ENCODE results near the gene TMEM255B. TPM values are rescaled to one million over a fixed set of nuclear protein-coding genes. Genes with fewer than 3 reads are reported as not detected.
A peak's percentile ranks its signal among the peaks of the same experiment; 100 is the strongest.

Gene TMEM255B
- total RNA-seq, 2 donors from 2014 or later = 3.0 to 4.2 TPM

DNA sequence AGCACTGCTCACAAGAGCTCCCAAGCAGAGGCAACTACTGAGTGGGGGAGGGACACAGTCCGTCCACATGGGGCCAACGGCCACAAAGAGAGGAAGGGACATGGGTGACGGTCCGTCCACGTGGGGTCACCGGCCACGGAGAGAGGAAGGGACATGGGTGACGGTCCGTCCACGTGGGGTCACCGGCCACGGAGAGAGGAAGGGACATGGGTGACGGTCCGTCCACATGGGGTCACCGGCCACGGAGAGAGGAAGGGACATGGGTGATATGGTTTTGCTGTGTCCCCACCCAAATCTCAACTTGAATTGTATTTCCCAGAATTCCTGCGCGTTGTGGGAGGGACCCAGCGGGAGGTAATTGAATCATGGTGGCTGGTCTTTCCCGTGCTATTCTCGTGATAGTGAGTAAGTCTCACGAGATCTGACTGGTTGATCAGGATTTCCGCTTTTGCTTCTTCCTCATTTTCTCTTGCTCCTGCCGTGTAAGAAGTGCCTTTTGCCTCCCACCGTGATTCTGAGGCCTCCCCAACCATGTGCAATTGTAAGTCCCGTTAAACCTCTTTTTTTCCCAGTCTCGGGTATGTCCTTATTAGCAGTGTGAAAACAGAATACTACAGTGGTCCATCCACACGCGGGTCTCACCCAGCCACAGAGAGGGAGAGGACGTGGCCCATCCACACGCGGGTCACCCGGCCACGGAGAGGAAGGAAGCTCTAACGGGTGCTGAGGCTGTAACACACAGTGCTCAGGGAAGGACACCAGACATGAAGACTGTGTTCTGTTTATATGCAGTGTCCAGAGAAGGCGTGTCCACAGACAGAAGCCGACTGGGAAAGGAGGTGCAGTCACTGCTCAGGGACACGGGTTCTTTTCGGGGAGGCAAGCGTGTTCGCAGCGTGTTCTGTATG is 56.4 kb downstream of the TMEM255B start:
- Histone ChIP-seq H3K9me3 (no peaks in the 10 kb centered on the region), H3K4me1 (no peaks in the 10 kb centered on the region), H3K9ac (ENCODE audit: low read depth in 2 of 2, low read length in 2 of 2) (peak overlapping the region in 1 of 2 donors; percentile 4), H3K36me3 (no peaks in the 10 kb centered on the region), H3K27ac (no peak overlapping the region), H3K4me3 (peak overlapping the region; percentile 7), H3K27me3 (no peaks in the 10 kb centered on the region)
- intact Hi-C loops (cut with DNase I) = loop anchor here (1.0 to 5.0 kb wide), 3 partner anchors 92 to 417 kb away; partner anchors contain the start of gene CDC16
- no peak for DNase-seq
- no peak for TF ChIP-seq CTCF (IDR thresholded peaks at IDR 0.05)

- intact Hi-C loops (cut with DNase I) = loop anchor here (1.0 to 5.0 kb wide), 3 partner anchors 91 to 416 kb away; partner anchors contain the start of gene CDC16
- H3K4me1 ChIP-seq = no peaks in the 10 kb centered on the region
- H3K4me3 ChIP-seq = no peak overlapping the region
- no peaks in the 10 kb centered on the region for H3K27me3 ChIP-seq
- H3K27ac ChIP-seq = no peak overlapping the region
- peak overlapping the region in 1 of 2 donors; percentile 4 for H3K9ac ChIP-seq (ENCODE audit: low read depth in 2 of 2, low read length in 2 of 2)
- no peaks in the 10 kb centered on the region for H3K36me3 ChIP-seq
- no peak for DNase-seq
- no peak for TF ChIP-seq CTCF (IDR thresholded peaks at IDR 0.05)
- H3K9me3 ChIP-seq = no peaks in the 10 kb centered on the region
Observed at GRCh38 chr13:113816254-113816929, 57.4 kb downstream of the TMEM255B start.

- Histone ChIP-seq H3K4me1 (no peaks in the 10 kb centered on the region), H3K27me3 (no peaks in the 10 kb centered on the region), H3K9ac (ENCODE audit: low read depth in 2 of 2, low read length in 2 of 2) (no peak overlapping the region), H3K27ac (no peak overlapping the region), H3K4me3 (no peak overlapping the region), H3K36me3 (no peaks in the 10 kb centered on the region), H3K9me3 (no peaks in the 10 kb centered on the region)
- DNase-seq = peak; percentile 90
- intact Hi-C loops (cut with DNase I) = loop anchor here (1.0 to 5.0 kb wide), 3 partner anchors 90 to 415 kb away; partner anchors contain the start of gene CDC16
- TF ChIP-seq CTCF (IDR thresholded peaks at IDR 0.05) = peak; percentile 75
Observed at GRCh38 chr13:113816946-113817859, 58.2 kb downstream of the TMEM255B start.

DNA sequence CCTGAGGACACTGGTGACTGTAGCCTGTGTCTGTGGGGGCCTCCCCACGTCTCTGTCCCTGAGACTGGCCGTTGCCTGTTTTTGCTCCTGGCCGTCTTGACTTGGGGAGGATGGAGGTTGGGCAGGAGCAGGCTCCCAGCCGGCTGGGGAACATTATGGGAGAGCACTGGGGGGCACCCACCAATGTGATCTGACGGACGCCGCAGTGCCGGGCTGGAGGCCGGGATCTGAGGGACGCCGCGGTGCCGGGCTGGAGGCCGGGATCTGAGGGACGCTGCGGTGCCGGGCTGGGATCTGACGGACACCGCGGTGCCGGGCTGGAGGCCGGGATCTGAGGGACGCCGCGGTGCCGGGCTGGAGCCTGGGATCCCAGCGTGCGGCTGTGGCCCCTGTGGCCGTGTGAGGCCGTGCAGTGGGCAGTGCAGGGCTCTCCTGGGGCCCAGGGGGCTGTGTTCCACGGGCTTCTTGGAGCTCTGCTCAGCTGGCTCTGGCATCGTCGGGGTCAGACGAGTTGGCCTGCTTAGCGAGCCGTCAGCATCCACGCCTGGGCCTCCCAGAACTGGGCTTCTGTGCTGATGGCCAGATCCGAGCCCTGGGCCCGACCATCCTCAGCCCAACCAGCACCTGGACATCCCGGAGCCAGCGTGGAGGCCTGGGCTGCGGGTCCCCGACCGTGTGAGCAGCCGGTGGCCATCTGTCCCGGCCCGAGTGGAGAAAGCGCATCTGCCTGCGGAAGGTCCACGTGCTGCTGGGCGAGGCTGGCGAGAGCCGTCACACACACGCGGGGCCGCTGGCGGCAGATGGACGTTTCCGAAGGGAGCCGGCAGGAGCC is 59.0 kb downstream of the TMEM255B start:
- intact Hi-C loops (cut with DNase I) = loop anchor here (5.0 kb wide), 2 partner anchors 89 to 414 kb away; partner anchors contain the start of gene CDC16
- Histone ChIP-seq H3K27me3 (no peaks in the 10 kb centered on the region), H3K36me3 (no peaks in the 10 kb centered on the region), H3K27ac (no peak overlapping the region), H3K9me3 (no peaks in the 10 kb centered on the region), H3K4me1 (no peaks in the 10 kb centered on the region), H3K4me3 (no peak overlapping the region), H3K9ac (ENCODE audit: low read depth in 2 of 2, low read length in 2 of 2) (no peak overlapping the region)
- no peak for DNase-seq
- no peak for TF ChIP-seq CTCF (IDR thresholded peaks at IDR 0.05)
